HepG2 (cell line): Measurements from ENCODE around the gene IL1A.
A peak's percentile ranks its signal among the peaks of the same experiment; 100 is the strongest.

Experiments
- CTCF ChIP-seq: sonication (generic); formaldehyde crosslinking; IDR thresholded peaks from 2 replicates; pipeline ENCODE4 v1.5.0; 2020; ENCODE audit warnings: mild to moderate bottlenecking, missing genetic modification reagents, moderate library complexity
- EP300 ChIP-seq, 3 experiments: sonication (generic) in 1 of 3; formaldehyde crosslinking in 1 of 3; IDR thresholded peaks; 2 replicates each; pipeline versions ENCODE4 v1.5.1 to v1.6.1; 2011 to 2020; ENCODE audit warnings: low read depth in 2 of 3, low read length in 2 of 3, borderline replicate concordance in 1 of 3, improper control_type of control experiment in 1 of 3, mild to moderate bottlenecking in 1 of 3, missing genetic modification reagents in 1 of 3, moderate library complexity in 1 of 3
- KDM6A ChIP-seq: IDR thresholded peaks from 2 replicates; pipeline ENCODE4 v1.6.1; 2016; ENCODE audit warnings: low read depth
- NFIC ChIP-seq: IDR thresholded peaks from 2 replicates; pipeline ENCODE4 v1.6.1; 2012; ENCODE audit warnings: mild to moderate bottlenecking, low read length, inconsistent platforms
- PHF21A ChIP-seq: sonication (generic); formaldehyde crosslinking; IDR thresholded peaks from 2 replicates; pipeline ENCODE4 v1.5.0; 2020; ENCODE audit warnings: mild to moderate bottlenecking, missing genetic modification reagents
- POLR2A ChIP-seq, 2 experiments: IDR thresholded peaks; 2 replicates each; pipeline ENCODE4 v1.6.1; 2011; ENCODE audit warnings: low read depth in 2 of 2, low read length in 2 of 2, mild to moderate bottlenecking in 1 of 2, moderate library complexity in 1 of 2; ENCODE audit not compliant: insufficient read depth in 1 of 2
- REST ChIP-seq, 2 experiments: IDR thresholded peaks; 2 replicates each; pipeline ENCODE4 v1.6.1; 2011 to 2012; ENCODE audit warnings: low read length in 2 of 2, borderline replicate concordance in 1 of 2, low read depth in 1 of 2, mild to moderate bottlenecking in 1 of 2, moderate library complexity in 1 of 2
- ZC3H13 ChIP-seq: sonication (generic); formaldehyde crosslinking; IDR thresholded peaks from 2 replicates; pipeline ENCODE4 v1.8.1; 2023; ENCODE audit warnings: mild to moderate bottlenecking, missing genetic modification reagents, moderate library complexity
- ZNF281 ChIP-seq: sonication (generic); formaldehyde crosslinking; IDR thresholded peaks from 2 replicates; pipeline ENCODE4 v1.4.0; 2020; ENCODE audit warnings: missing genetic modification reagents, borderline replicate concordance

GRCh38 chr2:112724591-112725525 is 59.4 kb downstream of the IL1A start:
- peak; percentile 13; the same call in 1 of the 2 replicates for TF ChIP-seq ZNF281 (CRISPR knock-in tag)
- TF ChIP-seq KDM6A (CRISPR knock-in tag) = no peak
- TF ChIP-seq REST (IDR thresholded peaks at IDR 0.05; ENCODE audit: borderline replicate concordance in 1 of 2, low read depth in 1 of 2, low read length in 2 of 2) = no peak
- TF ChIP-seq NFIC = no peak
- peak; percentile 88 for TF ChIP-seq CTCF (CRISPR knock-in tag)
- no peak for TF ChIP-seq POLR2A (IDR thresholded peaks at IDR 0.05; ENCODE audit: insufficient read depth in 1 of 2, low read depth in 2 of 2, low read length in 2 of 2)
- no peak for TF ChIP-seq EP300 (IDR thresholded peaks at IDR 0.05; ENCODE audit: low read depth in 2 of 2, low read length in 2 of 2)
- TF ChIP-seq EP300 (CRISPR knock-in tag; IDR thresholded peaks at IDR 0.05; ENCODE audit: borderline replicate concordance) = no peak
- no peak for TF ChIP-seq PHF21A (CRISPR knock-in tag)
- no peak for TF ChIP-seq ZC3H13
